GM21786 (cell line): Measurements from ENCODE around the gene RAB3IL1.
A peak's percentile ranks its signal among the peaks of the same experiment; 100 is the strongest.

Experiments
- ATAC-seq: cut with Tn5 transposase; IDR thresholded peaks from one replicate; pipeline ENCODE4 v1.9.1; 2021; ENCODE audit not compliant: unreplicated experiment

Gene RAB3IL1

GRCh38 chr11:61905801-61906521 is 11.4 kb downstream of the RAB3IL1 start:
- ATAC-seq = no peak

GRCh38 chr11:61905067-61905696 is 12.2 kb downstream of the RAB3IL1 start:
- no peak for ATAC-seq

GRCh38 chr11:61904539-61905048 is 12.8 kb downstream of the RAB3IL1 start:
- ATAC-seq = no peak

GRCh38 chr11:61903845-61904244 is 13.5 kb downstream of the RAB3IL1 start:
- no peak for ATAC-seq

GRCh38 chr11:61902313-61902712 is 15.1 kb downstream of the RAB3IL1 start:
- ATAC-seq = no peak

- ATAC-seq = no peak
Observed at GRCh38 chr11:61901397-61901796, 16.0 kb downstream of the RAB3IL1 start.

GRCh38 chr11:61900251-61900650 is 17.1 kb downstream of the RAB3IL1 start:
- ATAC-seq = no peak

- no peak for ATAC-seq
Observed at GRCh38 chr11:61899146-61899841, 18.1 kb downstream of the RAB3IL1 start.

GRCh38 chr11:61898247-61898582 is 19.2 kb downstream of the RAB3IL1 start:
- ATAC-seq = no peak

GRCh38 chr11:61897387-61898246 is 19.7 kb downstream of the RAB3IL1 start:
- ATAC-seq = no peak

GRCh38 chr11:61896665-61897386 is 20.5 kb downstream of the RAB3IL1 start:
- no peak for ATAC-seq

GRCh38 chr11:61895718-61896059 is 21.7 kb downstream of the RAB3IL1 start:
- no peak for ATAC-seq

GRCh38 chr11:61895046-61895717 is 22.2 kb downstream of the RAB3IL1 start:
- no peak for ATAC-seq

GRCh38 chr11:61893981-61894380 is 23.4 kb downstream of the RAB3IL1 start:
- ATAC-seq = no peak

GRCh38 chr11:61892085-61892370 is 25.3 kb downstream of the RAB3IL1 start:
- no peak for ATAC-seq

GRCh38 chr11:61891331-61892084 is 25.9 kb downstream of the RAB3IL1 start, which contains the start of gene FADS3:
Gene FADS3 (minus strand): TSS chr11:61891545. CDS start chr11:61891381, 164 bp downstream.
- ATAC-seq = peak; percentile 58

GRCh38 chr11:61890529-61891330 is 26.6 kb downstream of the RAB3IL1 start:
- no peak for ATAC-seq

- ATAC-seq = no peak
Observed at GRCh38 chr11:61889831-61890230, 27.5 kb downstream of the RAB3IL1 start.

GRCh38 chr11:61888590-61888989 is 28.8 kb downstream of the RAB3IL1 start:
- ATAC-seq = no peak
